Measurements from ENCODE around the gene PTGES2.
"Not testable (repeated sequence)": the region's sequence is repeated elsewhere in the genome, so short reads cannot be mapped to it uniquely, and the experiment has no call there.

The PTGES2 gene

GRCh38 chr9:128077847-128078503, 49.6 kb downstream of the PTGES2 start:
- H3K27ac ChIP-seq (ENCODE audit: low read depth, low read length), result peak overlapping the region; percentile 23

GRCh38 chr9:128073253-128073886, 54.2 kb downstream of the PTGES2 start:
- Histone ChIP-seq H3K27me3 (ENCODE audit: control insufficient read depth in 5 of 5, insufficient read depth in 4 of 5, low read length in 5 of 5) (no peaks in the 10 kb centered on the region), H3K27ac (ENCODE audit: low read depth, low read length) (peak overlapping the region; percentile 97), H3K4me3 (ENCODE audit: low read depth in 1 of 5, low read length in 5 of 5) (peak overlapping the region in 1 of 5 donors; percentile 22), H3K4me1 (ENCODE audit: control insufficient read depth in 5 of 5, insufficient read depth in 5 of 5, low read length in 5 of 5) (peaks cover 13 to 65% (median 59%) of the 10 kb centered on the region in 5 donors), H3K9me3 (ENCODE audit: control insufficient read depth in 5 of 5, low read length in 5 of 5) (no peaks in the 10 kb centered on the region), H3K36me3 (ENCODE audit: control insufficient read depth in 5 of 5, insufficient read depth in 5 of 5, low read length in 5 of 5) (no peaks in the 10 kb centered on the region), H3K9ac (ENCODE audit: low read length in 5 of 5) (peak overlapping the region in 4 of 5 donors; percentile 31 to 78 (median 41))

More at GRCh38 chr9:128077847-128078503, 49.6 kb downstream of the PTGES2 start:
- Histone ChIP-seq H3K4me1 (ENCODE audit: control insufficient read depth in 5 of 5, insufficient read depth in 5 of 5, low read length in 5 of 5) (peaks cover 3 to 61% (median 53%) of the 10 kb centered on the region in 5 donors), H3K36me3 (ENCODE audit: control insufficient read depth in 5 of 5, insufficient read depth in 5 of 5, low read length in 5 of 5) (no peaks in the 10 kb centered on the region), H3K27me3 (ENCODE audit: control insufficient read depth in 5 of 5, insufficient read depth in 4 of 5, low read length in 5 of 5) (no peaks in the 10 kb centered on the region), H3K9ac (ENCODE audit: low read length in 5 of 5) (peak overlapping the region in 1 of 5 donors; percentile 25), H3K9me3 (ENCODE audit: control insufficient read depth in 5 of 5, low read length in 5 of 5) (no peaks in the 10 kb centered on the region), H3K4me3 (ENCODE audit: low read depth in 1 of 5, low read length in 5 of 5) (no peak overlapping the region)

GRCh38 chr9:128072144-128073021, 55.1 kb downstream of the PTGES2 start:
- H3K9me3 ChIP-seq (ENCODE audit: control insufficient read depth in 5 of 5, low read length in 5 of 5), result no peaks in the 10 kb centered on the region
- no peaks in the 10 kb centered on the region for H3K27me3 ChIP-seq (ENCODE audit: control insufficient read depth in 5 of 5, insufficient read depth in 4 of 5, low read length in 5 of 5)
- peak overlapping the region; percentile 97 for H3K27ac ChIP-seq (ENCODE audit: low read depth, low read length)
- H3K4me1 ChIP-seq (ENCODE audit: control insufficient read depth in 5 of 5, insufficient read depth in 5 of 5, low read length in 5 of 5), result peaks cover 13 to 62% (median 52%) of the 10 kb centered on the region in 5 donors
- H3K36me3 ChIP-seq (ENCODE audit: control insufficient read depth in 5 of 5, insufficient read depth in 5 of 5, low read length in 5 of 5), result no peaks in the 10 kb centered on the region
- H3K4me3 ChIP-seq (ENCODE audit: low read depth in 1 of 5, low read length in 5 of 5), result peak overlapping the region in 4 of 5 donors; percentile 22 to 31 (median 25)
- H3K9ac ChIP-seq (ENCODE audit: low read length in 5 of 5), result peak overlapping the region; percentile 35 to 78 (median 51)

- H3K27me3 ChIP-seq (ENCODE audit: control insufficient read depth in 5 of 5, insufficient read depth in 4 of 5, low read length in 5 of 5); H3K9me3 ChIP-seq (ENCODE audit: control insufficient read depth in 5 of 5, low read length in 5 of 5); H3K4me3 ChIP-seq (ENCODE audit: low read depth in 1 of 5, low read length in 5 of 5); H3K36me3 ChIP-seq (ENCODE audit: control insufficient read depth in 5 of 5, insufficient read depth in 5 of 5, low read length in 5 of 5): not testable (repeated sequence)
- Histone ChIP-seq H3K27ac (ENCODE audit: low read depth, low read length) (peak overlapping the region; percentile 97), H3K9ac (ENCODE audit: low read length in 5 of 5) (peak overlapping the region in 1 of 5 donors; percentile 35), H3K4me1 (ENCODE audit: control insufficient read depth in 5 of 5, insufficient read depth in 5 of 5, low read length in 5 of 5) (peaks cover 13 to 69% (median 58%) of the 10 kb centered on the region in 5 donors)
Measured at GRCh38 chr9:128071475-128071874, 56.1 kb downstream of the PTGES2 start.

GRCh38 chr9:128070874-128071273, 56.7 kb downstream of the PTGES2 start:
- H3K9me3 ChIP-seq (ENCODE audit: control insufficient read depth in 5 of 5, low read length in 5 of 5), result no peaks in the 10 kb centered on the region
- H3K4me1 ChIP-seq (ENCODE audit: control insufficient read depth in 5 of 5, insufficient read depth in 5 of 5, low read length in 5 of 5), result peaks cover 13 to 75% (median 61%) of the 10 kb centered on the region in 5 donors
- H3K36me3 ChIP-seq (ENCODE audit: control insufficient read depth in 5 of 5, insufficient read depth in 5 of 5, low read length in 5 of 5), result no peaks in the 10 kb centered on the region
- no peak overlapping the region for H3K9ac ChIP-seq (ENCODE audit: low read length in 5 of 5)
- peak overlapping the region; percentile 97 for H3K27ac ChIP-seq (ENCODE audit: low read depth, low read length)
- no peaks in the 10 kb centered on the region for H3K27me3 ChIP-seq (ENCODE audit: control insufficient read depth in 5 of 5, insufficient read depth in 4 of 5, low read length in 5 of 5)
- H3K4me3 ChIP-seq (ENCODE audit: low read depth in 1 of 5, low read length in 5 of 5), result peak overlapping the region in 1 of 5 donors; percentile 6
